Kidney epithelial cell (primary cell): ENCODE measurements around the gene CASK. TPM values are rescaled to one million over a fixed set of nuclear protein-coding genes. Genes with fewer than 3 reads are reported as not detected.

ENCODE experiments used
- DNase-seq: peaks from one replicate; pipeline ENCODE4 v3.0.0-alpha.2; 2010; ENCODE audit warnings: low read depth
- H3K27me3 ChIP-seq: 2 replicates; pipeline ENCODE4 v1.6.0; 2011; ENCODE audit warnings: low read length; ENCODE audit not compliant: control insufficient read depth, insufficient read depth
- H3K36me3 ChIP-seq: 2 replicates; pipeline ENCODE4 v1.5.1; 2011; ENCODE audit warnings: low read length; ENCODE audit not compliant: control insufficient read depth, insufficient read depth
- H3K4me3 ChIP-seq: 2 replicates; pipeline ENCODE4 v1.5.1; 2011; ENCODE audit warnings: low read depth, mild to moderate bottlenecking, control low read depth, low read length
- total RNA-seq: library from RNA; depleted of rRNA; stranded (reverse); fragments of >200 nt; gene quantifications from 2 replicates; pipeline ENCODE4 v1.2.3, GENCODE V29; 2015
- TF ChIP-seq, protein P1 (sequence below): IDR thresholded peaks from 2 replicates; pipeline ENCODE4 v1.5.1; 2011; ENCODE audit warnings: mild to moderate bottlenecking, moderate library complexity, low read length, control low read depth, inconsistent platforms; ENCODE audit not compliant: insufficient read depth, poor library complexity, severe bottlenecking

Gene CASK
- total RNA-seq, 1 donor from 2014 or later: 69.1 TPM

DNA sequence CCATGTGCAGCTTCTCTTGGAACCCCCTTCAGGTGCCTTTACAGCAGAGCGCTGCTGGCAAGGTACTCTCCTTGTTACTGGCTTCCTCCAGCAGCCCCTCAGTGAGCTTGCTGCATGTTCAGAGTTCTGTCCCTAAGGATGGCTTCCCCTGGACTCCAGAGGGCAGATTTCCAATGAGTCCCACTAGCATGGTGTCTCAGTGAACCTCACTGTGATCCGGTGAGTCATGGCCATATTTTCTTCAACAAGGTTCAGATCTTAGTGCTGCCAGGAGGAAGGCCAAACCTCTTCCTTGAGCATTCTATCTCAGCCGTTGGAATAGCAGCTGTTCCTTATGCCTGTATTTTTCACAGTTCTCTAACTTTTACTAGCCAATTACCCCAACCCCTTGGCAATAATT, 98.8 kb downstream of the CASK start:
- H3K4me3 ChIP-seq: no peak overlapping the region
- TF ChIP-seq, protein P1, sequence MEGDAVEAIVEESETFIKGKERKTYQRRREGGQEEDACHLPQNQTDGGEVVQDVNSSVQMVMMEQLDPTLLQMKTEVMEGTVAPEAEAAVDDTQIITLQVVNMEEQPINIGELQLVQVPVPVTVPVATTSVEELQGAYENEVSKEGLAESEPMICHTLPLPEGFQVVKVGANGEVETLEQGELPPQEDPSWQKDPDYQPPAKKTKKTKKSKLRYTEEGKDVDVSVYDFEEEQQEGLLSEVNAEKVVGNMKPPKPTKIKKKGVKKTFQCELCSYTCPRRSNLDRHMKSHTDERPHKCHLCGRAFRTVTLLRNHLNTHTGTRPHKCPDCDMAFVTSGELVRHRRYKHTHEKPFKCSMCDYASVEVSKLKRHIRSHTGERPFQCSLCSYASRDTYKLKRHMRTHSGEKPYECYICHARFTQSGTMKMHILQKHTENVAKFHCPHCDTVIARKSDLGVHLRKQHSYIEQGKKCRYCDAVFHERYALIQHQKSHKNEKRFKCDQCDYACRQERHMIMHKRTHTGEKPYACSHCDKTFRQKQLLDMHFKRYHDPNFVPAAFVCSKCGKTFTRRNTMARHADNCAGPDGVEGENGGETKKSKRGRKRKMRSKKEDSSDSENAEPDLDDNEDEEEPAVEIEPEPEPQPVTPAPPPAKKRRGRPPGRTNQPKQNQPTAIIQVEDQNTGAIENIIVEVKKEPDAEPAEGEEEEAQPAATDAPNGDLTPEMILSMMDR: no peak
- no peaks in the 10 kb centered on the region for H3K27me3 ChIP-seq
- no peaks in the 10 kb centered on the region for H3K36me3 ChIP-seq
- no peak for DNase-seq

DNA sequence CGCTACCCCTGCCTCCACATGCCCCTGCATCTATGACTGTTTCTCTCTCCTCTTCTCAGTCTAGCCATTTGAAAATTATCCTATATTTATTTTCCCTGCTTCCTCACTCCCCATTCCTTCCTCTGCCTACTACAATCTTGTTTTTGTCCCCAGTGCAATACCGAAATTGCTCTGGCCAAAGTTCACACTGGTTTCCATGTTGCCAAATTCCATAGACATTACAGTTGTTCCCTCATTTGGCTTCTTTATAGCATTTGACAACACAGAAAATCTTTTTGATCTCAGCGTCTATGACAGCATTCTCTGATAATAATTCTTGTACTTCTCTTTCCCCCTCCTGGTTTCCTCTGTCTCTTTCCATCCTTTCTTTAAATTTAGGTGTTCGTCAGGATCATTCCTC, 100.0 kb downstream of the CASK start:
- Histone ChIP-seq H3K36me3 (no peaks in the 10 kb centered on the region), H3K27me3 (no peaks in the 10 kb centered on the region), H3K4me3 (no peak overlapping the region)
- no peak for DNase-seq
- TF ChIP-seq, protein P1: no peak

DNA sequence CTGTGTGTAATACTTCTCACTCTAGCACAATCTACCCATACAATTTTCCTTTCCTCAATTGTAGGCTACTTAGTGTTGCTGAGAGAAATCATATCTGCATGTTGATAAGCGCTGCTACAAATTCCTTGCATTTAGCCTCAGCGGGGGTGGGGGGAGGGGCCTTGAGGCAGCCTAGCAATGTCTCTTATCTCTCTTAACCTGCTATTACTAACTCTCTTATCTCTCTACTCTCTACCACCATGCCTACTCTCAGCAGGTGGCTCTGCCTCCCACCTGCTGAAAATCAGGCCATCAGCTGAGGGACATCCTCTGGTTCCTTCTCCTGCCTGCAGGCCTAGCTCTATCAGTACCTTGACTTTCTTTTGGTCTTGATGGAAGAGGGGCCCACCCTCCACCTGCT, 100.5 kb downstream of the CASK start:
- Histone ChIP-seq H3K4me3 (no peak overlapping the region), H3K36me3 (no peaks in the 10 kb centered on the region), H3K27me3 (no peaks in the 10 kb centered on the region)
- no peak for DNase-seq
- TF ChIP-seq, protein P1: no peak

DNA sequence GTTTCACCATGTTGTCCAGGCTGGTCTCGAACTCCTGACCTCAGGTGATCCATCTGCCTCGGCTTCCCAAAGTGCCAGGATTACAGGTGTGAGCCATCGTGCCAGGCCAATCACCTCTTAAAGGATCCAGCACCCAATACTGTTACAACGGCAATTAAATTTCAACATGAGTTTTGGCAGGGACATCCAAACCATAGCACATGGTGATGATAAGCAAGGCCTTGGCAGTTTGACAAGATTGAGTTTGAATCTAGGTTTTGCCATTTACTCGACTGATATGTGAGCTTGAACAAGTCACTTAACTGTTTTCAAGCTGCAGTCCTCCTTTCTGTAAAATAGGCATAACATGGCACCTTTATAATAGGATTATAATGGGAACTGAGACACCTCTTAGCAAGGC, 115.3 kb downstream of the CASK start:
- H3K27me3 ChIP-seq: no peaks in the 10 kb centered on the region
- no peak overlapping the region for H3K4me3 ChIP-seq
- TF ChIP-seq, protein P1: no peak
- H3K36me3 ChIP-seq: no peaks in the 10 kb centered on the region
- no peak for DNase-seq

DNA sequence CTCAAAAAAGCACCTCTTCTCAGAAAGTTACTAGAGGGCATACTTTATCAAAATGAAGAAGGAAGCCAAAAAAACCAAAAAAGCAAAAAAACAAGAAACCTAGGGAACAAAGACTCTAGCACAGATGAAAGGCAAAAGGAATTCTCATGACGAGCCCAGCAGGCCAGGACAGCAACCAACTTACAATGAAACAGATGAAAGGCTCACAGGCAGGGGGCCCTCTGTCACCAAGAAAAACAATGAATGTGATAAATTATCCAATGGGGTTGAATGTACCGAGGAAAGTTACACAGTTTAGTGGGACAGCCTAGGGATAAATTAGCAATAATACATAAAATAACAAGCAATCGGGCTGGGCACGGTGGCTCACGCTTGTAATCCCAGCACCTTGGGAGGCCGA, 120.4 kb downstream of the CASK start:
- no peak overlapping the region for H3K4me3 ChIP-seq
- TF ChIP-seq, protein P1: no peak

DNA sequence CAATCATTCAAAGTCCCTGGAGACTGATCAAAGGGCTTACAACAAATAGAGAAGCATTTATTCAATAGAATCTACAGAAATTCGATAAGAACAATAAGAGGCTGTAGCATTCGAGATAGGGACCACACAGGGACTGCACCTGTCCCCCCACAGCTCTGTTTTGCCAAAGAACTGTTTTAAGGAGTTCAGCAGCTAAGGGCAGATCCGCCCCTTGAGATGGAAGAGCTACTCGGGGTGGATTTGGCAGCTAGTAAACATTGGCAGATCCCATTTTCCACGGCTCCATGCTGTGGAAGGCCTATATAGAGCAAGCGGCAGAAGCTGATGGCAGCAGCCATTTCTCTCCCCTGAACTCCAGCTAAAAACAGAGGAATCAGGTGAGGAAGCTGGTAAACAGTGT, 123.7 kb downstream of the CASK start:
- TF ChIP-seq, protein P1: no peak
- Histone ChIP-seq H3K4me3 (no peak overlapping the region), H3K27me3 (no peaks in the 10 kb centered on the region), H3K36me3 (no peaks in the 10 kb centered on the region)
- DNase-seq: no peak

More for the DNA sequence above, 120.4 kb downstream of the CASK start:
- DNase-seq: no peak
- Histone ChIP-seq H3K36me3 (no peaks in the 10 kb centered on the region), H3K27me3 (no peaks in the 10 kb centered on the region)
